ENCODE data around the gene SASH1. TPM values are rescaled to one million over a fixed set of nuclear protein-coding genes. Genes with fewer than 3 reads are reported as not detected.
A peak's percentile ranks its signal among the peaks of the same experiment; 100 is the strongest.

SASH1 gene
- total RNA-seq, 6 experiments from 2014 or later = 66.0 to 91.4 (median 88.4) TPM

DNA sequence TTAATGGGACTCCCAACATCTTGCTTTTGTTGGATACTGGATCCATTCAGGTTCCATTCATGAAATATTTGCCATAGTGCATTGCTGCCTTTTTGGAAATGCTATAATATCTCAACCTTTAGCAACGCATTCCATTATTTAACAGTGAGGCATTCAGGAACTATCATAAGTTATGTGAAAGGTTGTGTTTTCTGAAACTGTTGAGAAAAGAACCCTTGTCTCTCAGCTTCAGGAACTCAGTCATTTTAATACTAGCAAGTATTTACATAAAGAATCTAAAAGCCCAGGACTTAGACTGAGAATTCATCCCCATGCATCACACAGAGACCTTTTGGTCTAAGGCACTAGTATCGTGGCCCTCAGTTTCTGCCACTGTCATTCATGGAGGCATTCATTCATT lies 24.9 kb upstream of the SASH1 start:
- no peak overlapping the region for H3K27ac Mint-ChIP-seq
- no peaks in the 10 kb centered on the region for H3K9me3 Mint-ChIP-seq
- H3K27me3 Mint-ChIP-seq (ENCODE audit: insufficient read depth) = no peaks in the 10 kb centered on the region
- peaks cover 35% of the 10 kb centered on the region for H3K36me3 Mint-ChIP-seq (ENCODE audit: low read depth)
- no peak for TF ChIP-seq CTCF (IDR thresholded peaks at IDR 0.05)
- no peak overlapping the region for H3K4me3 Mint-ChIP-seq
- H3K4me1 Mint-ChIP-seq (ENCODE audit: low read depth) = peaks cover 25% of the 10 kb centered on the region
- no peak for DNase-seq

DNA sequence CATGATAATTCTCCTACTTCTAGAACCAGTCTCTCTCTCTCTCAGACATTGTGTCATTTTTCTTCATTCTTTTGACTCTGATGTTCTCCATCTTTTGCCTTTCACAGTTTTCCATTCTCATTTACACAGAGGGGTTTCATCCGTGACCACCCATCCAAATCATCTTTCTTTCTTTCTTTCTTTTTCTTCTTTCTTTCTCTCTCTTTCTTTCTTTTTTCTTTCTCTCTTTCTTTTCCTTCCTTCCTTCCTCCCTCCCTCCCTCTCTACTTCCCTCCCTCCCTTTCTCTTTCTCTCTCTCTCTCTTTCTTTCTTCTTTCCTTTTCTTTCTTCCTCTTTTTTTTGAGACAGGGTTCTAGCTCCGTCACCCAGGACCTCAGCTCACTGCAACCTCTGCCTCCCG lies 19.9 kb upstream of the SASH1 start:
- no peak for DNase-seq
- H3K27me3 Mint-ChIP-seq (ENCODE audit: insufficient read depth) = peaks cover 2% of the 10 kb centered on the region; the same call in 1 of the 2 replicates
- peak overlapping the region; percentile 74; the same call in 1 of the 2 replicates for H3K4me3 Mint-ChIP-seq
- peaks cover 48% of the 10 kb centered on the region for H3K4me1 Mint-ChIP-seq (ENCODE audit: low read depth)
- no peaks in the 10 kb centered on the region for H3K9me3 Mint-ChIP-seq
- TF ChIP-seq CTCF (IDR thresholded peaks at IDR 0.05) = no peak
- H3K36me3 Mint-ChIP-seq (ENCODE audit: low read depth) = peaks cover 47% of the 10 kb centered on the region
- peak overlapping the region; percentile 92 for H3K27ac Mint-ChIP-seq

- Mint-ChIP-seq H3K36me3 (ENCODE audit: low read depth) (peaks cover 47% of the 10 kb centered on the region), H3K27ac (peak overlapping the region; percentile 92), H3K4me1 (ENCODE audit: low read depth) (peaks cover 48% of the 10 kb centered on the region), H3K27me3 (ENCODE audit: insufficient read depth) (peaks cover 2% of the 10 kb centered on the region; the same call in 1 of the 2 replicates), H3K4me3 (peak overlapping the region; percentile 74), H3K9me3 (no peaks in the 10 kb centered on the region)
- no peak for TF ChIP-seq CTCF (IDR thresholded peaks at IDR 0.05)
- peak; percentile 77 for DNase-seq
Measured at GRCh38 chr6:148323344-148323743, 19.3 kb upstream of the SASH1 start.

GRCh38 chr6:148324297-148324985 lies 18.2 kb upstream of the SASH1 start:
- Mint-ChIP-seq H3K36me3 (ENCODE audit: low read depth) (peaks cover 42% of the 10 kb centered on the region), H3K27ac (peak overlapping the region; percentile 92), H3K27me3 (ENCODE audit: insufficient read depth) (peaks cover 2% of the 10 kb centered on the region; the same call in 1 of the 2 replicates), H3K9me3 (no peaks in the 10 kb centered on the region), H3K4me3 (peak overlapping the region; percentile 50), H3K4me1 (ENCODE audit: low read depth) (peaks cover 58% of the 10 kb centered on the region)
- DNase-seq = peak; percentile 71
- no peak for TF ChIP-seq CTCF (IDR thresholded peaks at IDR 0.05)

- Mint-ChIP-seq H3K27ac (peak overlapping the region; percentile 92), H3K4me3 (no peak overlapping the region; the same call in 1 of the 2 replicates)
- DNase-seq = peak; percentile 39
Measured at GRCh38 chr6:148325316-148326068, 17.1 kb upstream of the SASH1 start.

More at GRCh38 chr6:148325316-148326068, 17.1 kb upstream of the SASH1 start:
- Mint-ChIP-seq H3K9me3 (no peaks in the 10 kb centered on the region), H3K27me3 (ENCODE audit: insufficient read depth) (peaks cover 2% of the 10 kb centered on the region; the same call in 1 of the 2 replicates), H3K4me1 (ENCODE audit: low read depth) (peaks cover 69% of the 10 kb centered on the region), H3K36me3 (ENCODE audit: low read depth) (peaks cover 32% of the 10 kb centered on the region)
- TF ChIP-seq CTCF (IDR thresholded peaks at IDR 0.05) = no peak
